ENCODE measurements around the gene ZNF230.

DNA sequence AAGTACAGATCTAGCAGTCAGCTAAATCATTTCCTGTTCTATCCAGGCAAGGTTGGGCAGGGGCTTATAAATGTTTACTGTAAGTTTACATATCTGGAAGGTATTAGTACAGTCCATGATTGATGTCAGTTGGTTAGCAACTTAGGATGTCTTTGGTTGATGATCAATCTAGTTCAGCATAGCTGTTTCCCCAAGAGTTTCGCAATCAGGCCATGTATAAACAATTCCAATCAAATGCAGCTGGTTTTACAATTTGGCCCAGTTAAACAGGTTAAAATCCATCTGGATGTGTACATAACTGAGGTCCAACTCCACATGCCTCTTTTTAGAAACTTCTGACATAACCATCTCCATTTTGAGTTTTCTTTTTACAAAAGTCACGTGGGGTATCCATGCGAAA lies 44.9 kb upstream of the ZNF230 start:
- TF ChIP-seq CTCF (conservative IDR thresholded peaks at IDR 0.05; ENCODE audit: low read depth, low read length), result no peak
- no peak for TF ChIP-seq EZH2 (IDR thresholded peaks at IDR 0.05; ENCODE audit: low read length, unreplicated experiment)
- TF ChIP-seq EZH2phosphoT487 (IDR thresholded peaks at IDR 0.05; ENCODE audit: borderline replicate concordance, low read length), result no peak

Measured in PC-3 (cell line).